ENCODE measurements around the gene EPB41L5.

EPB41L5 gene
- long read RNA-seq, full-length matches to known transcripts, result 5 of 12 reads
- long read RNA-seq, partial matches to known transcripts, result 4 of 12 reads
- long read RNA-seq, other reads (novel, unspliced or antisense), result 3 of 12 reads

- no peak for TF ChIP-seq CTCF (IDR thresholded peaks at IDR 0.05; ENCODE audit: insufficient read depth, low read length)
- TF ChIP-seq POLR2AphosphoS5 (IDR thresholded peaks at IDR 0.05; ENCODE audit: low read depth), result no peak
- TF ChIP-seq GABPA (IDR thresholded peaks at IDR 0.05; ENCODE audit: low read depth), result no peak
- DNase-seq (ENCODE audit: low read depth in 1 of 2, low spot score in 1 of 2), result peak; percentile 34 to 81
- Histone ChIP-seq H3K4me3 (replicated peaks; ENCODE audit: insufficient read depth, low read length) (peak within 1 kb of the TSS; percentile 83), H3K27me3 (ENCODE audit: insufficient read depth, poor library complexity, severe bottlenecking) (peaks cover 8% of the 10 kb centered on the region), H3K27ac (replicated peaks) (no peak within 1 kb of the TSS)
These were observed at the start of gene EPB41L5 for GRCh38 chr2:120012771-120013596. Gene EPB41L5, plus strand, starts transcription at chr2:120013077. Its CDS starts 6,008 bp downstream, at chr2:120019085.

GRCh38 chr2:119981896-119982295, 31.0 kb upstream of the EPB41L5 start:
- no peak for TF ChIP-seq REST (IDR thresholded peaks at IDR 0.05; ENCODE audit: insufficient replicate concordance, low read depth)
- no peak for TF ChIP-seq POLR2AphosphoS5 (IDR thresholded peaks at IDR 0.05; ENCODE audit: low read depth)
- TF ChIP-seq CTCF (IDR thresholded peaks at IDR 0.05; ENCODE audit: insufficient read depth, low read length), result no peak
- no peak for TF ChIP-seq SPI1 (IDR thresholded peaks at IDR 0.05; ENCODE audit: borderline replicate concordance, low read depth)
- no peak for TF ChIP-seq GABPA (IDR thresholded peaks at IDR 0.05; ENCODE audit: low read depth)
- H3K27me3 ChIP-seq (ENCODE audit: insufficient read depth, poor library complexity, severe bottlenecking), result no peaks in the 10 kb centered on the region
- no peak overlapping the region for H3K4me3 ChIP-seq (replicated peaks; ENCODE audit: insufficient read depth, low read length)
- DNase-seq (ENCODE audit: low read depth in 1 of 2, low spot score in 1 of 2), result no peak
- H3K27ac ChIP-seq (replicated peaks), result no peak overlapping the region

- DNase-seq (ENCODE audit: low read depth in 1 of 2, low spot score in 1 of 2), result no peak
- no peak overlapping the region for H3K4me3 ChIP-seq (replicated peaks; ENCODE audit: insufficient read depth, low read length)
- H3K27me3 ChIP-seq (ENCODE audit: insufficient read depth, poor library complexity, severe bottlenecking), result no peaks in the 10 kb centered on the region
- TF ChIP-seq GABPA (IDR thresholded peaks at IDR 0.05; ENCODE audit: low read depth) (no peak), SPI1 (IDR thresholded peaks at IDR 0.05; ENCODE audit: borderline replicate concordance, low read depth) (no peak), POLR2AphosphoS5 (IDR thresholded peaks at IDR 0.05; ENCODE audit: low read depth) (no peak), CTCF (IDR thresholded peaks at IDR 0.05; ENCODE audit: insufficient read depth, low read length) (no peak), REST (IDR thresholded peaks at IDR 0.05; ENCODE audit: insufficient replicate concordance, low read depth) (no peak)
- H3K27ac ChIP-seq (replicated peaks), result no peak overlapping the region
These were observed 30.4 kb upstream of the EPB41L5 start for GRCh38 chr2:119982506-119982905.
